A549 treated with CpdA at 1 μM for 4 hours (cell line): ENCODE data around the gene LRTM1. TPM values are rescaled to one million over a fixed set of nuclear protein-coding genes. Genes with fewer than 3 reads are reported as not detected.

ENCODE experiments used
- total RNA-seq: library from RNA; stranded (reverse); fragments of 200-300 nt; extraction: Qiagen RNA extraction; gene quantifications from 5 replicates; pipeline ENCODE4 v1.2.3, GENCODE V29; 2022; ENCODE audit warnings: low read depth

LRTM1 gene
- total RNA-seq = not detected in 5 replicates

GRCh38 chr3:54928046-54928770 is at the start of gene LRTM1:
Gene LRTM1 (minus strand): TSS chr3:54928059. CDS start chr3:54927911, 148 bp downstream.

